NCI-H526 (cell line): Measurements from ENCODE around the gene MARK3.
A peak's percentile ranks its signal among the peaks of the same experiment; 100 is the strongest.
"Not testable (repeated sequence)": the region's sequence is repeated elsewhere in the genome, so short reads cannot be mapped to it uniquely, and the experiment has no call there.

Source experiments
- DNase-seq, 2 experiments: peaks; one replicate each; lab custom pipeline; 2025; lab: John Stamatoyannopoulos, UW

The MARK3 gene

GRCh38 chr14:103491691-103492090 lies 106.5 kb downstream of the MARK3 start:
- no peak for DNase-seq

DNA sequence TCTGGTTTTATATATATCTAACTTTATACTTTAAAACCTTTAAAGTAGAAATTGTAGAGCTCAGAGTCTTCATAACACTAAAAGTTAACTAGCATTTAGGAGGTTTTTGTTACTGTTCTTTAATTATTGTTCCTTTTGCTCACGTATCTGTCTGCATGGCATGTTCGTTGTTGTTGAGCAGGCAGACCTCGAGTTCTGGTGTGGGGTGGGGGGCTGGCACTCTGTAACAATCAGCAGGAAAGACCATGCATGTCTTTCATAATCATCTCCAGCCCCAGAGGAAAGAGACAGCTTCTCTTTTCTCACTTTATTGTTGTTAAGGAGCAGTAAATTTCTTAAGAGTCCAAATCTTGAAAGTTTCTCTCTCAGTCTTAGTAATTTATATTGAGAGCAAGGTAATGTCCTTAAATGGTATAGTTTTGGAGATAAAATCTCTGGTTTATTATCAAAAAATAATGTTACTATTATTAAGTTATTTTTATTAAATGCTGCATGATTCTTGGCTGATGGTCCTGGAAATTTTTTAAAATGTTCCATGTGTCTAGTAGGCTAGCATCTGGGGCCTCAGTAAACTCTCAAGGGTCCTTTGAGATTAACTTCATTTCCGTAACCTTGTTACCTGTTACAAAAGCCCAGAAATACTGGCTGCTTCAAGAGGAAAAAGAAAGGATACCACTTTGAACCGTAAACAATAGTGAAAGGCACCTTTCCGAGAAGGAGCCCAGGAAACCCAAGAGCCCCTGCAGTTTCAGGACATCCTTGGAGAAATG lies 107.1 kb downstream of the MARK3 start:
- no peak for DNase-seq

DNA sequence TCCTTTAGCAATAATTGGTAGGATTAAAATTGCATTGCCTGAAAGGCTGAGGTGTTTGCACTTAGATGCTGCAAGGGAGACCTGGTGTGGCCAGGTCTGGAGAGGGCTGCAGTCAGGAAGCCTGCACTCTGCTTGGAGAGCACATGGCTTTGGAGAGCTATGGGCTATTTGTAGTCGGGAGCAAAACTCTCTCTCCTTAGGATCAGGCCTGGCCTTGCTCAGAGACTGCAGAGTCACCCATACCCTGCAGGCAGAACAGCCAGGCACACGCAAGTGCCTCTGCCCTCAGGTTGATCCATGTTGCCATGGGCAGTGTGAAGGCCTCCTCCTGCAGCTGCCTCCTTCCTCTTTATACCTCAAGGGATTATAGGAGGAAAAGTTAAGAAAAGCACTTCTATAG lies 110.6 kb downstream of the MARK3 start:
- no peak for DNase-seq

- DNase-seq: no peak
Observed at GRCh38 chr14:103496776-103497175, 111.6 kb downstream of the MARK3 start.

DNA sequence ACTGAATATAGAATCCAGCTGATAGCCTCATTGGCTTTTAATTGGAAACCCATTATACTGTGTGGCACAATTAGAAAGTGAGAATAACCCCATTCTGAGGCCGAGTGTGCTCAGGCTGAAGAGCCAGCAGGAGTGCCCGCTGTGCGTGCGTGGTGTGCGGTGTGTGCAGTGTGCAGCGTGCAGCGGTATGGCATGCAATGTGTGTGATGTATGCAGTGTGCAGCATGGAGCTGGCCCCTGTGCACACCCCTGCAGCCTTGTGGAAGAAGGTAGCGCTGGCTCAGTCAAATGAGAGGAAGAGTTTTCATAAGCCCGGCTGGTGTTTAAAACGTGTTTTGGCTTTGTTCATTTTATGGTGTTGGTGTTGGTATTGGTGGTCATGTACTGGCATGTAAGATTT lies 114.5 kb downstream of the MARK3 start:
- DNase-seq: no peak

GRCh38 chr14:103500148-103500990 lies 115.2 kb downstream of the MARK3 start:
- DNase-seq: peak; percentile 66 to 90

- no peak for DNase-seq
Observed at GRCh38 chr14:103501041-103501870, 116.0 kb downstream of the MARK3 start.

DNA sequence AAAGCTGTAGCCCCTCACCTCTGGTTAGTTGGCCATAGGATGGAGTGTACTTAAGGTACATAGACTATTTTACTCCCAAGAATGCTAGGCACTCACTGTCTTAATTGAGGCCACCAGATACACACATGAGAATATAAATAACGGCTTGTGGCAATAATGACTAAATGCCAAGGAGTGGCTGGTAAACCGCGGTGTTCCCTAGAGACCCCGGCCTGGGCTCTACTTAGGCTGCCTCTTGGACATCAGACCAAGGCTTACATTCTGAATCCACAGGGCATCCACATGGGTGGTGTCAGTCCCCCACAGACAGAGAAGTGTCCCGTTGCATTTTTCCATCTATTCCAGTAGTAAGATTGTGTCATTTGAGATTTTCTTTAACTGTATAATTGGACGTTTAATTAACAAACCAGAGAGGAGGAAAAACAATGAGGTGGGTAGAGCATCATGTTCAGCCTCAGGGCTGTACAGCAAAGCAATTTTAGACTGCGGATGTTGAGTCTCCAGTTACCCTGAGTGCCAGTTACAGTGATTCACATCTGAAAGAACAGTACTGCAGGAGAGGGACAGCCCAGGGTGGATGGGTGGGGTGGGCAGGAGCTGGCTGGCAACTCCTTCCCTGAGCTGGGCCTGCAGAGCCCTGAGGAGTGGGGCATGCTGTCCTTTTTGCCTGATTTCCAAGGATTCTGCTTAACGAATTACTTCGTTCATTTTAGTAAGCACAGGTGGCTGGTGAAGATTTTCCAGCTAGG lies 116.9 kb downstream of the MARK3 start:
- no peak for DNase-seq

GRCh38 chr14:103502877-103503276 lies 117.7 kb downstream of the MARK3 start:
- no peak for DNase-seq

DNA sequence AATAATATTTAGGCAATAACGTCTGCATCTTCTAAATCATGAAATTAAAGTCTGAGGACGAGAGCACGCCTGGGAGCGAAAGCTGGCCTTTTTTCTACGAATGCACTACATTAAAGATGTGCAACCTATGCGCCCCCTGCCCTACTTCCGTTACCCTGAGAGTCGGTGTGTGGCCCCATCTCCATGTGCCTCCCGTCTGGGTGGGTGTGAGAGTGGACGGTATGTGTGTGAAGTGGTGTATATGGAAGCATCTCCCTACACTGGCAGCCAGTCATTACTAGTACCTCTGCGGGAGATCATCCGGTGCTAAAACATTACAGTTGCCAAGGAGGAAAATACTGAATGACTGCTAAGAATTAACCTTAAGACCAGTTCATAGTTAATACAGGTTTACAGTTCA lies 118.1 kb downstream of the MARK3 start:
- no peak for DNase-seq

DNA sequence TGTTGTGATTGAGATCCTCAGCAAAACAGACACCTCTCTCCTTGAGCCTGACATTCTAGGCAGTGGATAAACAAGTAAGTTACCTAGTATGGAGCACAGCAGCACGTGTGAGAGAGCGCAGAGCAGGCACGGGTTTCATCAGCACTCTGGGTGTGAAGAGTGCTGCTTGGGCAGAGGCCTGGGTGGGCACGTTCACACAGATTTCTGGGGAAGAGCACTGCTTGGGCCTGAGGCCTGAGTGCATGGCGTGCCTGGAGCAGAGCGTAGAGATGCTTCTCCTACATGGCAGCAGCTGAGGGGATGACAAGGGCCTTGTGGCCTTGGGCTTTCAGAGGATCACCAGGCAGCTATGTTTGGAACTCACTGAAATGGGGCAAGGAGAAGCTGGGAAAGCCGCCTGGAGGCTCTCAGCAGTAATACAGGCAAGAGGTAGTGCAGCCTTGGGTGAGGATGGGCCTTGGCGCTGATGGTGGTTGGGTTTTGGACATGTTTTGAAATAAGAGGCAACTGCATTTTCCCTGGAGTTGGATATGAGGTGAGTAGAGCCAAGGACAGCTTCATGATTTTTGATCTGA lies 119.9 kb downstream of the MARK3 start:
- no peak for DNase-seq

GRCh38 chr14:103507751-103508150 lies 122.5 kb downstream of the MARK3 start:
- no peak for DNase-seq

GRCh38 chr14:103508521-103509329 lies 123.5 kb downstream of the MARK3 start:
- no peak for DNase-seq

DNA sequence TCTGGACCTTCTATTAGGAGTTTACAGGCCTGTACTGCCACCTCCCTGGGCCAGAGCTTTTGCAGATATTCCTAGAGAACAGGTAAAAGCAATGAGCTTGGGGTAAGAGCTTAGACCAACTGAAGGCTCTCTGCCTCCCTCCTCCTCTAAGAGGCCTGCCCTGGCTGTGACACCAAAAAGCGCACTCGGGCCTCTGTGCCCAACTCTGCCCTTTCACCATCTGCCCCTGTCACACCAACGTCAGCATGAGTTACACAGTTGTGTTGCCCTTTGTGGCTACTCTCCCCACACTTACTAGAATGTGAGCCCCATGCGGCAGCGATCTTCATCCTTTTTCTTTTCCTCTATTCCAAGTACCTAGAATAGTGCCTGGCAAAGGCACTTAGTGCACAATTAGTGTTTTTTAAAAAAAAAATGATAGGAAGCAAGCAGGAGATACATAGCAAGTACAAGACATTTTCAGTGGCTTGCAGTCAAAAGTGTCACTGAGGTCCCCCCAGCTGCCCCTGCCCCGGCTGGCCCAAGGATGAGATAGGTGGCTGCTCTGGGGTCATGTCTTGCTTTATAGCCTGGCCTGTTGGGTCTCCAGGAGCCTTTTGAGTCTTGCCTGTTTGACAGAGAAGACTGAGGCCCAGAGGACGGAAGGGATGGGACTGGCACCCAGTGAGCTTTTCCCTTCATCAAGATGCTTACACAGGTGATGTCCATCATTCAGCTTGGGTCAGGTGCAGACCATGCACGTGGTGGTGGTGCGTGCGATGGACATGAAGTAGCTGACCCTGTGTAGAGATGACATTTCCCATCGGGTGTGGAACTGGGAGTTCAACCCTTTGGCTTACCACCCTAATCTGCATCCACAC lies 124.9 kb downstream of the MARK3 start:
- DNase-seq: no peak

- no peak for DNase-seq
Observed at GRCh38 chr14:103510724-103511693, 125.8 kb downstream of the MARK3 start.

DNA sequence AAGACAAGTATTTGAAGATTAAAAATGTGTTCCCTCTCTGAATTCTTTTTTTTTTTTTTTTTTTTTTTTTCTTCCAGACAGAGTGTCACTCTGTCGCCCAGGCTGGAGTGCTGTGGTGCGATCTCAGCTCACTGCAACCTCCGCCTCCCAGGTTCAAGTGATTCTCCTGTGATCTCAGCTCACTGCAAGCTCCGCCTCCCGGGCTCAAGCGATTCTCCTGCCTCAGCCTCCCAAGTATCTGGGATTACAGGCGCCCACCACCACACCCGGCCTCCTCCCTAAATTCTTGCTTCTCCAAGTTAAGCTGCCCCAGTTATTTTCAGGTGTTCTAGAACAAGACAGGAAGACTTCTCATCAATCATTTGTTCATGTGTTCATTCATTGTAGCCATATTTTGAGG lies 127.0 kb downstream of the MARK3 start:
- DNase-seq: not testable (repeated sequence)

DNA sequence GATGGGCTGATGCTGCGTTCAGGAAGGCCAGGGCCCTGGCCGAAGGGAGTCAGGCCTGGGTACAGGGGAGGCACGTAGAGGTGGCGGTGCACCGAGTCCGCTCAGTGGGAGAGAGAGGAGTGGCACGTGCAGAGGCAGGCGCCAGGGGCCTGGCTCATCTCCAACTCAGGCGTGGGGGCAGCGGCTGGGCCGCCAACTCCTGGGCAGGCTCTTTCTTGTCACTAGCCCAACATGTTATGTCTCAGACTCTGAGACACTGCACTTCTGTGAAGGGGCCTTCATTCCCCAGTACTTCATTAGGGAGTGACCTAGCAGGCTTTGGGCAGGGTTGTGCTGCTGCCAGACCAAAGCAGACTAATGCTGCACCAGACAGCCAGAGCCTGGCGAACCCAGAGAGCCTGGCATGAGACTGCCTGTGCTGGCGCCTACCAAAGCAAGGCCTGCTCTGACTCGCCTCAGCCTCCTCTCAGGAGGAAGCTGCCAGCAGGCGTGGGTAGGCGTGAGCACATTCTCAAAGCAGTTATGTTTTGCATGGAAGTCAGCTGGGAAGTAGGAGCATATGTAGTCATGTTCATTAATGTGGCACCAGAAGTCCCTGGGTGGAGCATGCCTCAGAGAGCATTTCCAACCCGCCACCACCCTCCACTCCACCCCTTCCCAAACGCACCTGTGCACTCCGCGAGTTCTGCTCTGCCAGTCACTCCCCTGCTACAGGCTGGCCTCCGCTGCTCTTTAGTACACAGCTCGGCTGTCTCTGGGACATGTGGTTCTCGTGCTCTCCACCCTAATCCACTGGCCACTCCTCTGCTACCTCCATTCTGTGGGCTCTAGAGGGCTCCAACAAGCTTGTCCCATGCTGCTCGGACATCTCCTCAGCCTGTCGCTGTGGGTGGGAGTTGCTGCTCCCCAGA lies 127.7 kb downstream of the MARK3 start:
- DNase-seq: peak; percentile 94 to 95
